ENCODE measurements around the gene KRTAP9-6.
"Not testable (repeated sequence)": the region's sequence is repeated elsewhere in the genome, so short reads cannot be mapped to it uniquely, and the experiment has no call there.

Gene KRTAP9-6

DNA sequence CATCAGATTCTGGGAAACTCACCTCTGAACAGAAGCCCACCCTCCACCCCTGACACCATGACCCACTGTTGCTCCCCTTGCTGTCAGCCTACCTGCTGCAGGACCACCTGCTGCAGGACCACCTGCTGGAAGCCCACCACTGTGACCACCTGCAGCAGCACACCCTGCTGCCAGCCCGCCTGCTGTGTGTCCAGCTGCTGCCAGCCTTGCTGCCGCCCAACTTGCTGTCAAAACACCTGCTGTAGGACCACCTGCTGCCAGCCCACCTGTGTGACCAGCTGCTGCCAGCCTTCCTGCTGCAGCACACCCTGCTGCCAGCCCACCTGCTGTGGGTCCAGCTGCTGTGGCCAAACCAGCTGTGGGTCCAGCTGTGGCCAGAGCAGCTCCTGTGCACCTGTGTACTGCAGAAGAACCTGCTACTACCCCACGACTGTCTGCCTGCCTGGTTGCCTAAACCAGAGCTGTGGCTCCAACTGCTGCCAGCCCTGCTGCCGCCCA, 38.5 kb upstream of the KRTAP9-6 start, which contains the start of gene KRTAP9-2:
KRTAP9-2 (plus strand) TSS at position 51 of the 498 bp plus-strand sequence; CDS start at position 58, 7 bp downstream.
- not testable (repeated sequence) for H4K8ac ChIP-seq (ENCODE audit: low read depth, low read length); H3K14ac ChIP-seq (ENCODE audit: low read length); H2BK120ac ChIP-seq (ENCODE audit: insufficient read depth, low read length, poor library complexity); H4K12ac ChIP-seq (ENCODE audit: low read depth, low read length); H3K27me3 ChIP-seq (ENCODE audit: insufficient read depth, low read length); H3K36me3 ChIP-seq (ENCODE audit: control insufficient read depth in 1 of 2, insufficient read depth in 2 of 2, low read length in 2 of 2); H3K27ac ChIP-seq (ENCODE audit: low read depth, low read length); H2AK5ac ChIP-seq (ENCODE audit: low read length); H3K9ac ChIP-seq (ENCODE audit: low read length); H4K91ac ChIP-seq (ENCODE audit: low read depth, low read length); H3K18ac ChIP-seq (ENCODE audit: low read length); H3K4me2 ChIP-seq (ENCODE audit: low read length); H3K4ac ChIP-seq (ENCODE audit: low read depth, low read length); H3K4me1 ChIP-seq (ENCODE audit: control insufficient read depth in 1 of 2, insufficient read depth in 2 of 2, low read length in 2 of 2); H3K9me3 ChIP-seq (ENCODE audit: insufficient read depth, low read depth, low read length); H2BK12ac ChIP-seq (ENCODE audit: low read length); H3K4me3 ChIP-seq (ENCODE audit: low read depth, low read length); H3K79me2 ChIP-seq (ENCODE audit: control insufficient read depth, insufficient read depth, low read length, poor library complexity); H2AFZ ChIP-seq (ENCODE audit: insufficient read depth, low read length, poor library complexity); DNase-seq; H3K79me1 ChIP-seq (ENCODE audit: low read length); H3K23ac ChIP-seq (ENCODE audit: low read length)
- peak within 1 kb of the TSS; percentile 40 for H2BK5ac ChIP-seq (ENCODE audit: low read depth, low read length, poor library complexity)
- WGBS (ENCODE audit: extremely low coverage, insufficient coverage, insufficient read length) = no CpG with 5 or more reads among the region's 4 CpGs

DNA sequence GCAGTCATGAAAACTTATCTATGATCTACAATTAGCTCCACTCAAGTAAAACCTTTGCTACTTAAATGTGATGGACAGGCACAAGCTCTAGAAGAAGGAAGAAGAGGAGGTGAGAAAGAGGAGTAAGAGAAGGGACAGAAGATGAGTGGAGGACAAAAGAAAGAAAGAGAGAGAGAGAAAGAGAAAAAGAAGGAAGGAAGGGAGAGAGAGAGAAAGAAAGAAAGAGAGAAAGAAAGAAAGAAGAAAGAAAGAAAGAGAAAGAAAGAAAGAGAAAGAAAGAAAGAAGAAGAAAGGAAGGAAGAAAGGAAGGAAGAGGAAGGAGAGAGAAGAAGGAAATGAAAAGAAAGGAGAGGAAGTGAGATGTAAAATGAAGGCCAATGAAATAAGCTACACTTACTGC, 35.1 kb upstream of the KRTAP9-6 start:
- no peaks in the 10 kb centered on the region for H3K79me2 ChIP-seq (ENCODE audit: control insufficient read depth, insufficient read depth, low read length, poor library complexity)
- no peak for DNase-seq
- H2BK12ac ChIP-seq (ENCODE audit: low read length) = no peak overlapping the region
- no peak overlapping the region for H3K4me3 ChIP-seq (ENCODE audit: low read depth, low read length)
- no peak overlapping the region for H2AK5ac ChIP-seq (ENCODE audit: low read length)
- no peak overlapping the region for H4K91ac ChIP-seq (ENCODE audit: low read depth, low read length)
- H3K27me3 ChIP-seq (ENCODE audit: insufficient read depth, low read length) = no peaks in the 10 kb centered on the region
- H2AFZ ChIP-seq (ENCODE audit: insufficient read depth, low read length, poor library complexity) = no peak overlapping the region
- H4K8ac ChIP-seq (ENCODE audit: low read depth, low read length) = no peak overlapping the region
- H3K27ac ChIP-seq (ENCODE audit: low read depth, low read length) = no peak overlapping the region
- H3K4ac ChIP-seq (ENCODE audit: low read depth, low read length) = no peak overlapping the region
- H3K4me2 ChIP-seq (ENCODE audit: low read length) = no peak overlapping the region
- no peaks in the 10 kb centered on the region for H3K9me3 ChIP-seq (ENCODE audit: insufficient read depth, low read depth, low read length)
- H3K14ac ChIP-seq (ENCODE audit: low read length) = no peak overlapping the region
- H2BK5ac ChIP-seq (ENCODE audit: low read depth, low read length, poor library complexity) = no peak overlapping the region
- H3K9ac ChIP-seq (ENCODE audit: low read length) = no peak overlapping the region
- H3K36me3 ChIP-seq (ENCODE audit: control insufficient read depth in 1 of 2, insufficient read depth in 2 of 2, low read length in 2 of 2) = no peaks in the 10 kb centered on the region
- no peak overlapping the region for H3K18ac ChIP-seq (ENCODE audit: low read length)
- no peak overlapping the region for H2BK120ac ChIP-seq (ENCODE audit: insufficient read depth, low read length, poor library complexity)
- H3K23ac ChIP-seq (ENCODE audit: low read length) = no peak overlapping the region
- H3K4me1 ChIP-seq (ENCODE audit: control insufficient read depth in 1 of 2, insufficient read depth in 2 of 2, low read length in 2 of 2) = no peaks in the 10 kb centered on the region
- no peak overlapping the region for H4K12ac ChIP-seq (ENCODE audit: low read depth, low read length)
- no peaks in the 10 kb centered on the region for H3K79me1 ChIP-seq (ENCODE audit: low read length)

DNA sequence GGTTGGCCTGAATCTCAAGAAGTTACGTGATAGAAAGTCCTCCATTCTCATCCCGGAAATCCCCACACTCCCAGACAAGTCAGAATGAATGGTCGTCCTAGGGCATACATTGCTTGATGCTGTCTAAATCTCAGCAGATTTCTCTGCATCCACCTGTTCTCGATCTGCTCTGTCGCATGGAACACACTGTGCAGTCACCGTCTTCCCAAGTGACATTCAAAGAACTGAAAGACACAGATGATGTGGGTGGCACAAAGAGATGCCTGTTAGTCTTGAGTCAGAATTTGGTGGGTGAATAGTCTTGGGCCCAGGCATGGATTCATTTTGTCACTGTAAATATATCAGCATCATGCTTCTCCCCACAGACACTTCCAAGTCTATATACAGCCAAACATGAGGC, 33.4 kb upstream of the KRTAP9-6 start:
- no peak for DNase-seq
- no peak overlapping the region for H3K18ac ChIP-seq (ENCODE audit: low read length)
- H2BK12ac ChIP-seq (ENCODE audit: low read length) = no peak overlapping the region
- H3K9me3 ChIP-seq (ENCODE audit: insufficient read depth, low read depth, low read length) = no peaks in the 10 kb centered on the region
- no peaks in the 10 kb centered on the region for H3K79me1 ChIP-seq (ENCODE audit: low read length)
- no peaks in the 10 kb centered on the region for H3K27me3 ChIP-seq (ENCODE audit: insufficient read depth, low read length)
- H4K12ac ChIP-seq (ENCODE audit: low read depth, low read length) = no peak overlapping the region
- no peaks in the 10 kb centered on the region for H3K79me2 ChIP-seq (ENCODE audit: control insufficient read depth, insufficient read depth, low read length, poor library complexity)
- no peak overlapping the region for H3K27ac ChIP-seq (ENCODE audit: low read depth, low read length)
- no peak overlapping the region for H3K23ac ChIP-seq (ENCODE audit: low read length)
- H2BK120ac ChIP-seq (ENCODE audit: insufficient read depth, low read length, poor library complexity) = no peak overlapping the region
- H3K4ac ChIP-seq (ENCODE audit: low read depth, low read length) = no peak overlapping the region
- no peak overlapping the region for H4K8ac ChIP-seq (ENCODE audit: low read depth, low read length)
- H2AFZ ChIP-seq (ENCODE audit: insufficient read depth, low read length, poor library complexity) = no peak overlapping the region
- no peak overlapping the region for H3K4me2 ChIP-seq (ENCODE audit: low read length)
- H4K91ac ChIP-seq (ENCODE audit: low read depth, low read length) = no peak overlapping the region
- H2AK5ac ChIP-seq (ENCODE audit: low read length) = no peak overlapping the region
- no peaks in the 10 kb centered on the region for H3K4me1 ChIP-seq (ENCODE audit: control insufficient read depth in 1 of 2, insufficient read depth in 2 of 2, low read length in 2 of 2)
- H3K14ac ChIP-seq (ENCODE audit: low read length) = no peak overlapping the region
- no peak overlapping the region for H3K9ac ChIP-seq (ENCODE audit: low read length)
- no CpG with 5 or more reads among the region's 6 CpGs for WGBS (ENCODE audit: extremely low coverage, insufficient coverage, insufficient read length)
- H3K36me3 ChIP-seq (ENCODE audit: control insufficient read depth in 1 of 2, insufficient read depth in 2 of 2, low read length in 2 of 2) = no peaks in the 10 kb centered on the region
- no peak overlapping the region for H2BK5ac ChIP-seq (ENCODE audit: low read depth, low read length, poor library complexity)
- no peak overlapping the region for H3K4me3 ChIP-seq (ENCODE audit: low read depth, low read length)

DNA sequence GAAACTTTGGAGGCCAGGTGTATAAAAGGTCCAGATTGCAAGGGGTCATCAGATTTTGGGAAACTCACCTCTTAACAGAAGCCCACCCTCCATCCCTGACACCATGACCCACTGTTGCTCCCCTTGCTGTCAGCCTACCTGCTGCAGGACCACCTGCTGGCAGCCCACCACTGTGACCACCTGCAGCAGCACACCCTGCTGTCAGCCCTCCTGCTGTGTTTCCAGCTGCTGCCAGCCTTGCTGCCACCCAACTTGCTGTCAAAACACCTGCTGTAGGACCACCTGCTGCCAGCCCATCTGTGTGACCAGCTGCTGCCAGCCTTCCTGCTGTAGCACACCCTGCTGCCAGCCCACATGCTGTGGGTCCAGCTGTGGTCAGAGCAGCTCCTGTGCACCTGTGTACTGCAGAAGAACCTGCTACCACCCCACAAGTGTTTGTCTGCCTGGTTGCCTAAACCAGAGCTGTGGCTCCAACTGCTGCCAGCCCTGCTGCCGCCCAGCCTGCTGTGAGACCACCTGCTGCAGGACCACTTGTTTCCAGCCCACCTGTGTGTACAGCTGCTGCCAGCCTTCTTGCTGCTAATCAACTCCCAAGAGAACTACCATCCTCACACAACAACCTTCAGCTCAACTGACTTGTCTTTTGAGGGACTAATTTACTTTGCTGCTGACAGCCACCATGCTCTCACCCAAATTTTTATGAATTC, 32.6 kb upstream of the KRTAP9-6 start, which contains the start of gene KRTAP9-3:
KRTAP9-3 (plus strand) TSS at position 51 of the 707 bp plus-strand sequence; CDS start at position 104, 53 bp downstream.
- H3K4me2 ChIP-seq (ENCODE audit: low read length); H2BK120ac ChIP-seq (ENCODE audit: insufficient read depth, low read length, poor library complexity); H3K36me3 ChIP-seq (ENCODE audit: control insufficient read depth in 1 of 2, insufficient read depth in 2 of 2, low read length in 2 of 2); H3K79me2 ChIP-seq (ENCODE audit: control insufficient read depth, insufficient read depth, low read length, poor library complexity); H3K79me1 ChIP-seq (ENCODE audit: low read length); H2AK5ac ChIP-seq (ENCODE audit: low read length); H3K18ac ChIP-seq (ENCODE audit: low read length); H4K12ac ChIP-seq (ENCODE audit: low read depth, low read length); DNase-seq; H2BK5ac ChIP-seq (ENCODE audit: low read depth, low read length, poor library complexity); H3K4me3 ChIP-seq (ENCODE audit: low read depth, low read length); H4K8ac ChIP-seq (ENCODE audit: low read depth, low read length); H3K9me3 ChIP-seq (ENCODE audit: insufficient read depth, low read depth, low read length); H3K14ac ChIP-seq (ENCODE audit: low read length); H3K23ac ChIP-seq (ENCODE audit: low read length); H3K9ac ChIP-seq (ENCODE audit: low read length); H4K91ac ChIP-seq (ENCODE audit: low read depth, low read length); H2AFZ ChIP-seq (ENCODE audit: insufficient read depth, low read length, poor library complexity); H3K27ac ChIP-seq (ENCODE audit: low read depth, low read length); H3K27me3 ChIP-seq (ENCODE audit: insufficient read depth, low read length); H3K4ac ChIP-seq (ENCODE audit: low read depth, low read length); H3K4me1 ChIP-seq (ENCODE audit: control insufficient read depth in 1 of 2, insufficient read depth in 2 of 2, low read length in 2 of 2); H2BK12ac ChIP-seq (ENCODE audit: low read length): not testable (repeated sequence)
- WGBS (ENCODE audit: extremely low coverage, insufficient coverage, insufficient read length) = no CpG with 5 or more reads among the region's 1 CpG
